DOHH2 (cell line): ENCODE results near the gene CORO1C.

Experiments
- EZH2phosphoT487 ChIP-seq: fragments of 200-600 bp; sonication (generic); IDR thresholded peaks from 2 replicates; pipeline ENCODE4 v1.6.1; 2017; ENCODE audit warnings: borderline replicate concordance, mild to moderate bottlenecking, antibody characterized with exemption, low read length, moderate library complexity, mixed read lengths
- TF ChIP-seq, protein P1 (sequence below): fragments of 200-600 bp; sonication (generic); IDR thresholded peaks from one replicate; pipeline ENCODE4 v1.5.1; 2014; ENCODE audit warnings: antibody characterized with exemption, mild to moderate bottlenecking, low read depth, low read length; ENCODE audit not compliant: poor library complexity, severe bottlenecking

DNA sequence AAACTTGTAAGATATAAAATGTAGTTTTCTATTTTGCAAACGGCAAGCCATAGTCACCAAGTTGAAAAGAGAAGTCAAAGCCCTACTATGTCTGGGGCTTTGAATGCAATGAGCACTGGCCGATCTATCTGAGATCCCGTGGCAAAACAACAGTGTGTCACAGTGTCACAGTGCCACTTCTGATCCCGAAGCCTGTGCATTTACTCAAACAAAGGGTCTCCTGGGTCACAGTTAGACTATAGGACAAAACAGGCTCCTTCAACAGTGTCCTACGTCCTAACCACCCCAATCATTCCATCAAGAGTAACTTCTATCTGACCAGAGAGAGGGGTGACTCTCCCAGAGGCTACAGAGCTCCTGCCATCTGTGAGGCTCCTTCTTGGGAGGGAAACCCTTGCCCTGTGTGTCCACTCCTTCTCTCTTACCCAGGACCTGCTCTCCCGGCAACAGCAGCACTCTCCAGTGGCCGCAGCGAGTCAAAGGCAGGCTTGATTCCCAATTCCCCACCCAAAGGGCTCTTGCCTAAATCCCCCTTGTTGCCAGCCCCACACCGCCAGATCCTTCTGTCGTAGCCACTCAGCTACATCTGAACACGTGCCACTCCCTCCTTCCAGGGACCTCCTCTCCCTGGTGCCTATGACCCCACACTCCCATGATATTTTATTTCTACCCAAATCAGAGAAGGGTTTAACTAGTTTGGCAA lies 83.6 kb downstream of the CORO1C start:
- TF ChIP-seq, protein P1, sequence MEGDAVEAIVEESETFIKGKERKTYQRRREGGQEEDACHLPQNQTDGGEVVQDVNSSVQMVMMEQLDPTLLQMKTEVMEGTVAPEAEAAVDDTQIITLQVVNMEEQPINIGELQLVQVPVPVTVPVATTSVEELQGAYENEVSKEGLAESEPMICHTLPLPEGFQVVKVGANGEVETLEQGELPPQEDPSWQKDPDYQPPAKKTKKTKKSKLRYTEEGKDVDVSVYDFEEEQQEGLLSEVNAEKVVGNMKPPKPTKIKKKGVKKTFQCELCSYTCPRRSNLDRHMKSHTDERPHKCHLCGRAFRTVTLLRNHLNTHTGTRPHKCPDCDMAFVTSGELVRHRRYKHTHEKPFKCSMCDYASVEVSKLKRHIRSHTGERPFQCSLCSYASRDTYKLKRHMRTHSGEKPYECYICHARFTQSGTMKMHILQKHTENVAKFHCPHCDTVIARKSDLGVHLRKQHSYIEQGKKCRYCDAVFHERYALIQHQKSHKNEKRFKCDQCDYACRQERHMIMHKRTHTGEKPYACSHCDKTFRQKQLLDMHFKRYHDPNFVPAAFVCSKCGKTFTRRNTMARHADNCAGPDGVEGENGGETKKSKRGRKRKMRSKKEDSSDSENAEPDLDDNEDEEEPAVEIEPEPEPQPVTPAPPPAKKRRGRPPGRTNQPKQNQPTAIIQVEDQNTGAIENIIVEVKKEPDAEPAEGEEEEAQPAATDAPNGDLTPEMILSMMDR = no peak
- TF ChIP-seq EZH2phosphoT487 = no peak
